Stimulated activated CD4-positive, alpha-beta T cell treated with anti-CD3 and anti-CD28 coated beads, Interleukin-15, amount 100 ng/mL, for 48 hours (primary cell): ENCODE measurements around the gene SHISAL1.

Experiments
- DNase-seq, 2 donors: peaks; one replicate each; pipeline ENCODE4 v3.0.0-alpha.2; 2020; ENCODE audit warnings: low read depth in 2 of 2

Gene SHISAL1

GRCh38 chr22:44278243-44279068, 34.3 kb downstream of the SHISAL1 start:
- no peak for DNase-seq

DNA sequence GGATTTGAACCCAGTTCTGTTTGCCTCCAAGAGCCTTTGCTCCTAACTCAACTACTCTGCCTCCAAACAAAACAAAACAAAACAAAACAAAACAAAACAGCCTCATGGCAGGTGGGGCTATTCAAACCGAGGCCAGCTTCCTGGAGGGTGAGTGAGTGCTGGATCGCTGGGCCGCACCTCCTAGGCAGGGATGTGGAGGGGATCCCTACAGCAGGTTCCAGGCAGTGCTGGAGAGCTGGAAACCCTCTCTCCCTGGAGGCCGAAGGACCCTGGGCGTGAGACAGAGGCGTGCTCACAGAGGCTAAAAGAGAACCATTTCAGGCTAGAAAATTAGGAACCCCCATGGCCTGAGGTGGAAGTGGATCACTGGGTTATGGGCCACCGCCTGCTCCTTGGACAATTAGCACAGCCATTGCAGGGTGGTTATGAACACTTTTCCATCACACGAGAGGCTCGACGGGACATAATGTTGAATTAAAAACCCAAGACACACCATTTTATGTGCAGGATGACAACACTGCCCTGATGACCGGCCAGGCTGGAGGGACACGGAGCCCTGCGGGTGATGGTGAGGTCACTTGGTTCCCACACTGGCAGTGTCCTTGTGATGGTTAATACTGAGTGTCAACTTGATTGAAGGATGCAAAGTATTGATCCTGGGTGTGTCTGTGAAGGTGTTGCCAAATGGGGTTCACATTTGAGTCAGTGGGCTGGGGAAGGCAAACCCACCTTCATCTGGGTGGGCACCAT, 35.2 kb downstream of the SHISAL1 start:
- DNase-seq: no peak

GRCh38 chr22:44276706-44277356, 35.9 kb downstream of the SHISAL1 start:
- no peak for DNase-seq

- no peak for DNase-seq
These were observed 36.7 kb downstream of the SHISAL1 start for GRCh38 chr22:44276041-44276440.

GRCh38 chr22:44275631-44275995, 37.1 kb downstream of the SHISAL1 start:
- no peak for DNase-seq

DNA sequence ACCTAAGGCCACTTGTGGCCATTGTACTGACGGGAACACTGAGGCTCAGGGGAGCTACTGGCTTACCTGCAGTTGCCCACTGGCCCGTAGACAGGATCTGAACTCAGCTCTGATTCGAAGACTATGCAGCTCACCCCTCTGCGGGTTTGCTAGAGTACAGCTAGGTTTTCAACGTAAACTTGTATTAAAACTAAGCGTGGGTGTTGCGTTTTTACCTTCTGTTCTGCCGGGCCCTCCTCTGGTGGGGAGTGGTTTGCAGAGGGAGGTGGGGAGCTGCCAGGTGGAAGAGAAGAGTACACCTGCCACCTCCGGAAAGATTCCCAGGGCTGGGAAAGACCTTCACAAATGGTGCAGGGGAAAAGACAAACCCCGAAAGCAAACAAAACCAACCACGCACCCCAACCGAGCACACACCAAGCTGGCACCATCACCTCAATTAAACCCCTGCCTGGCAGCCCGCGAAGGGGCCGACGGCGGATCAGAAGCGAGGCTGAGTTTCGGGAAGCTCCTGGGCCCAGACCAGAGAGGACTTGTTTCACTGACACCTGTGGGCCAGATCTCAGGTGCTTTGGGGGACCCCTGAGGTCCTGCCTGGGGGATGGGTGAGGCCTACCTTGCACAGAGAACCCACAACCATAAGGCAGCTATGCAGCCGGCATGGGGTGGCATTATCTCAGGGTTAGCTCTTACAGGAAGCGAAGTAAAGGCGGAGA, 37.7 kb downstream of the SHISAL1 start:
- DNase-seq: no peak

GRCh38 chr22:44273175-44273574, 39.6 kb downstream of the SHISAL1 start:
- DNase-seq: no peak

GRCh38 chr22:44272401-44272771, 40.4 kb downstream of the SHISAL1 start:
- DNase-seq: no peak

GRCh38 chr22:44271732-44272400, 40.9 kb downstream of the SHISAL1 start:
- no peak for DNase-seq

GRCh38 chr22:44271010-44271500, 41.7 kb downstream of the SHISAL1 start:
- DNase-seq: no peak

DNA sequence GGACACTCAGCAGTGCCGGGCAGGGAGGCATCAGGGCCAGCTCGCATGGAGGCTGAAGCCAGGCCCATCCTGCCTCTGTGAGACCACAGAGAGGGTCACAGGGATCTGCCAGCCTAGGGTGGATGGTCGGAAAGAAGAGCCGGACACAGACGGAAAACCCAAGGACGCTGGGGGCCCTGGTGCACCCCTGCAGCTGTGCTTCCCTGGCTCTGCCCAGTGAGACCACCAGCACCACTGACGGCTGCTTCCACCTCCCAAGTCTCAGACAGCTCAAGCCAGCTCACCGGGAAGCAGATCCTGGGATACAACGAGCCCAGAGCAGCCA, 42.2 kb downstream of the SHISAL1 start:
- DNase-seq: no peak

- DNase-seq: no peak
These were observed 42.8 kb downstream of the SHISAL1 start for GRCh38 chr22:44269757-44270555.

GRCh38 chr22:44269117-44269498, 43.6 kb downstream of the SHISAL1 start:
- no peak for DNase-seq

DNA sequence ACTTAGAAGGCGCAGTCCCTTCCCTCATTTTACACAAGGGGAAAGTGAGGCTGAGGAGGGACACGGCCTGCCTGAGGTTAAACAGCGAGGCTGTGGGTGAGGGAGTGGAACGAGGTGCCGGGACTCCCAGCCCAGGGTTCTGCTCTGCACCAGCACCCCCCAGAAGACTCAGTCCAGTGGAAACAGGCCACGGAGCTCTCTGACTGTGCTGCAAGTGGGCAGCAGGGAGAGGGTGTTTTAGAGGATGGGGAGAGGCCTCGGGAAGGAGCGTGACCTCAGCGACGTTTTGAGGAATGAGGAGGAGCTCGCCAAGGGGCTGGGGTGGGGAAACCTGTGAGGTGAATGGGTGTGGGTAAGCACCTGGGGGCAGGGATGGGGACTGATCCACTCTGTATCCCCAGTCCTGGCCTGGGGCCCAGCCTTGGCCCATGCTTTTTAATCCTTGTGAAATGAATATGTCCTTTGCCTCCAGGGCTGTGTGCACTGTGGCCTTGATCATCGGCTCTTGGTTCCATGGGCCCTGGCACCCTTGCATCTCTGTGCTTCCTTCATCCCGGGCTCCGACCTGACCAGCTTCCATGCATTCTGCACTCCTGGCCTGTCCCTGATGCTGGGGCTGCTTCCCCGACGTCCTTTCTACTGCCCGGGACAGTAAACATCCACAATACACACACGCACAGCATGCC, 44.2 kb downstream of the SHISAL1 start:
- DNase-seq: no peak

- DNase-seq: no peak
These were observed 44.9 kb downstream of the SHISAL1 start for GRCh38 chr22:44267856-44268255.

DNA sequence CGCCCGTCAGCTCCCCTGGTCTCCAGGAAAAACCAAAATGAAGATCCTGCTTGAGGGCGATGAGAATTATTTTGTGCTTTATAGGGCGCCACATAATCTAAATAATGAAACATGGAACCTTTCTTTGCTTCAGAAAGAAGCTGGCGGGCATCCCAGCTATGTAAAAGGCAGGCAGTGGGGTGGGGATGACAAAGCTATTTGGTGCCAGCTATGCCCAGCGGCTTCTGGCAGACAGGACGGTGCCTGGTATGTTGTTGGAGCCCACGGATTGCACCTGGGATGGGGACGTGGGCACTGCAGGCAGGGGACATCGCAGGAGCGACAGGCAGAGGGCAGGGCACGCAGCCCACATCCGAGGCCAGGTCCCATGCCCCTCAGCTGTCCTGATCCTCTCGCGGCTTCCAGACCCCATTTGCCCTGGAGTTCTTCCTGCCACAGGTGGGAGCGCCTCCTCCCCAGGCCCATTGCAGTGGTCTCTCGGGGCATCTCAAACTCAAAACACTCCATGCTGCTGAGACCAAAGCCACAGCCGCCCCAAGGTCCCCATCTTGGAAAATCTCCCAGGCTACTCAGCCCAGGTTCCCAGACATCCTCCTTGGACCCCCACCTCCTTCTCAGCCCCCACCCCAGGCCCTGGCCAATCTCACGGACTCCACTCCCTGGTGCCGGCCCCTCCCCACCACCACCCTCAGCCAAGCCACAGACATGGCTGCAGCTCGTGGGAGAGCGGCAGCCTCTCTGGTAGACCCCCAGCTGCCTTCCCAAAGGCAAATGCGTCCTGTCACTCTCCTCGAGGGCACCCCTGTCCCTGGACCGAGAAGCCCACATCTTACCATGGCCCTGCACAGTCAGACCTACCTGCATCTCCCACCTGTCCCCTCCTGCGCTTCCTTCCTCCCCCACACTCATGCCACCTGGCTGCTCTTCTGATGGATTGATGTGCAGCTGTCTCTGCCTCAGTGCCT, 45.7 kb downstream of the SHISAL1 start:
- DNase-seq: no peak

DNA sequence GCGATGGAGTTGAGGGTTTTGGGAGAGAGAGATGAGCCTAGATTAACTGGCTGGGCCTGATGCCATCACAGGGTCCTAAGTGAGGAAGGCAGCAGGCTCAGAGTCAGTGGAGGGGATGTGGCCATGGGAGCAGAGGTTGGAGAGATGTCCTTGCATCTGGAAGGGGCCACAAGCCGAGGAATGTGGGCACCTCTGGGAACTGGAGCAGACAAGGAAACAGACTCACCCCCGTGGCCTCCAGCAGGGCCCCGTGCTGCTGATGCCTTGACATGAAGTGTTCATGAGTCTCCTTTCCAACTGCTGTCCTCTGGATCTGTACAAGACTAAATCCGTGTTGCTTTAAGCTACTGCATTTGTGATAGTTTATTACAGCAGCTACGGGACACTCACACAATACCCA, 49.2 kb downstream of the SHISAL1 start:
- DNase-seq: no peak

DNA sequence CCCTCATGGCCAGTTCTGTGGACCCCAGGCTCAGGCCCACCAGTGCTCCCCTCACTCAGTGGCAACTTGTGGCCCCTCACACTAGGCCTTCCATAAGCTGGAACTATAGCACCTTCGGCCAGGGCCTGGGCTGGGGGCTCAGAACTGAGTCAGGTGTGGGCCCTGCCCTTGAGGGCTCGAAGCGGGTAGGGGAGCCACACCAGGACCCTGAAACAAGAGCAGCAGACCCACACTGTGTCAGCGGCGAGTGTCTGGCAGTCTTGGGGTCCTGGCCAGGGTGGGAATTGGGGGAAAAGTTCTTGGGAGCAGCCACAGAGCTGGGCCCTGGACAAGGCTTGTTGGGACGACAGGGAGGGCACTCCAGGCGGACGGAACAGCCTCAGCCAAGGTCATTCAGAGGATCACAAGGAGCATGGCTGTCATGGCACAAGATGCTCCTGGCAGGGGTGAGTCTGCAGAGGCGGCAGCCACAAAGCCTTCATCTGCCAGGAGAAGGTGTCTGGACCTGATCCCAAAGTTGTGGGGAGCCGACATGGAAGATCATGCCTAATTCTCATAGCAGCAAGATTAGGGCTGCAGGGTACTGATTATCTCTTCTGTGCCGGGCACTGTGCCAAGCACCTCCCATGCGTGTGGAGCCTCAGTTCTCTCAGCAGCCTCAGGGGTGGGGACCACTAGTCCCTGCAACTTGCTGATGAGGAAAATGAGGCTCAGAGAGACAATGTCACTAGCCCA, 50.7 kb downstream of the SHISAL1 start:
- no peak for DNase-seq
